ENCODE results near the gene TGOLN2.

The TGOLN2 gene

GRCh38 chr2:85282914-85283313, 44.9 kb downstream of the TGOLN2 start:
- TF ChIP-seq REST (IDR thresholded peaks at IDR 0.05; ENCODE audit: low read depth) (no peak), EGR1 (IDR thresholded peaks at IDR 0.05) (no peak), TAF1 (IDR thresholded peaks at IDR 0.05; ENCODE audit: low read depth) (no peak), TCF12 (IDR thresholded peaks at IDR 0.05; ENCODE audit: low read depth) (no peak), NFIC (IDR thresholded peaks at IDR 0.05) (no peak), ZBTB7A (IDR thresholded peaks at IDR 0.05; ENCODE audit: low read depth) (no peak), MAX (IDR thresholded peaks at IDR 0.05) (no peak), YY1 (IDR thresholded peaks at IDR 0.05; ENCODE audit: low read depth) (no peak), FOXM1 (IDR thresholded peaks at IDR 0.05; ENCODE audit: borderline replicate concordance, low read depth) (no peak), CEBPB (IDR thresholded peaks at IDR 0.05) (no peak), CREB1 (IDR thresholded peaks at IDR 0.05; ENCODE audit: low read depth) (no peak), TEAD4 (IDR thresholded peaks at IDR 0.05) (no peak), RAD21 (IDR thresholded peaks at IDR 0.05; ENCODE audit: low read depth) (no peak), EP300 (IDR thresholded peaks at IDR 0.05; ENCODE audit: borderline replicate concordance) (no peak)
- TF ChIP-seq, protein P1, sequence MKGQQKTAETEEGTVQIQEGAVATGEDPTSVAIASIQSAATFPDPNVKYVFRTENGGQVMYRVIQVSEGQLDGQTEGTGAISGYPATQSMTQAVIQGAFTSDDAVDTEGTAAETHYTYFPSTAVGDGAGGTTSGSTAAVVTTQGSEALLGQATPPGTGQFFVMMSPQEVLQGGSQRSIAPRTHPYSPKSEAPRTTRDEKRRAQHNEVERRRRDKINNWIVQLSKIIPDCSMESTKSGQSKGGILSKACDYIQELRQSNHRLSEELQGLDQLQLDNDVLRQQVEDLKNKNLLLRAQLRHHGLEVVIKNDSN (IDR thresholded peaks at IDR 0.05) = no peak

- no peak for TF ChIP-seq REST (IDR thresholded peaks at IDR 0.05; ENCODE audit: low read depth)
- TF ChIP-seq NFIC (IDR thresholded peaks at IDR 0.05) = no peak
- TF ChIP-seq TEAD4 (IDR thresholded peaks at IDR 0.05) = no peak
- no peak for TF ChIP-seq RAD21 (IDR thresholded peaks at IDR 0.05; ENCODE audit: low read depth)
- TF ChIP-seq MAX (IDR thresholded peaks at IDR 0.05) = no peak
- TF ChIP-seq ZBTB7A (IDR thresholded peaks at IDR 0.05; ENCODE audit: low read depth) = no peak
- no peak for TF ChIP-seq TAF1 (IDR thresholded peaks at IDR 0.05; ENCODE audit: low read depth)
- no peak for TF ChIP-seq YY1 (IDR thresholded peaks at IDR 0.05; ENCODE audit: low read depth)
- no peak for TF ChIP-seq TCF12 (IDR thresholded peaks at IDR 0.05; ENCODE audit: low read depth)
- no peak for TF ChIP-seq CEBPB (IDR thresholded peaks at IDR 0.05)
Observed at GRCh38 chr2:85281553-85281952, 46.2 kb downstream of the TGOLN2 start.

DNA sequence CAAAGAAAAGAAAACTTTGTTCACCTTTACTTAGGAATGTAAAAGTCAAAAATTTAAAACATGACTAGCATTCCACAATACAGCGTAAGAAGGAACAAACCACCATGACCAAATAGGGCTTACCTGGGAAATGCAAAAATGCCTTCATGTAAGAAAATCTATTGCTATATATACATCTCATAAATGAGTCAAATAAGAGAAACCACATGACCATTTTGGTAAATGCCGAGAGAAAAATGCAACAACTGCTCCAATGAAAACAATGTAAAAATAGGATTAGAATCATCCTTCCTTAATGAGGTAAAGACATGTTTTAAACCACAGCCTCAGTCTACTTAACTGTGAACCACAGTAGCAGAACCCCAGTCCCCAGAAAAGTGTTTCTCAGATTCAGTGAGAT, 49.4 kb downstream of the TGOLN2 start:
- TF ChIP-seq RAD21 (IDR thresholded peaks at IDR 0.05; ENCODE audit: low read depth) (no peak), ZBTB7A (IDR thresholded peaks at IDR 0.05; ENCODE audit: low read depth) (no peak), TAF1 (IDR thresholded peaks at IDR 0.05; ENCODE audit: low read depth) (no peak), YY1 (IDR thresholded peaks at IDR 0.05; ENCODE audit: low read depth) (no peak), CREB1 (IDR thresholded peaks at IDR 0.05; ENCODE audit: low read depth) (no peak), EP300 (IDR thresholded peaks at IDR 0.05; ENCODE audit: borderline replicate concordance) (no peak), CEBPB (IDR thresholded peaks at IDR 0.05) (no peak), EGR1 (IDR thresholded peaks at IDR 0.05) (no peak), FOXM1 (IDR thresholded peaks at IDR 0.05; ENCODE audit: borderline replicate concordance, low read depth) (no peak), MAX (IDR thresholded peaks at IDR 0.05) (no peak), NFIC (IDR thresholded peaks at IDR 0.05) (no peak), TEAD4 (IDR thresholded peaks at IDR 0.05) (no peak), REST (IDR thresholded peaks at IDR 0.05; ENCODE audit: low read depth) (no peak), TCF12 (IDR thresholded peaks at IDR 0.05; ENCODE audit: low read depth) (no peak)
- TF ChIP-seq, protein P1 (IDR thresholded peaks at IDR 0.05) = no peak

GRCh38 chr2:85277416-85278158, 50.2 kb downstream of the TGOLN2 start:
- TF ChIP-seq, protein P1 (IDR thresholded peaks at IDR 0.05) = no peak
- TF ChIP-seq RAD21 (IDR thresholded peaks at IDR 0.05; ENCODE audit: low read depth) = no peak
- TF ChIP-seq TAF1 (IDR thresholded peaks at IDR 0.05; ENCODE audit: low read depth) = no peak
- no peak for TF ChIP-seq EGR1 (IDR thresholded peaks at IDR 0.05)
- no peak for TF ChIP-seq CEBPB (IDR thresholded peaks at IDR 0.05)
- no peak for TF ChIP-seq FOXM1 (IDR thresholded peaks at IDR 0.05; ENCODE audit: borderline replicate concordance, low read depth)
- TF ChIP-seq EP300 (IDR thresholded peaks at IDR 0.05; ENCODE audit: borderline replicate concordance) = no peak
- TF ChIP-seq YY1 (IDR thresholded peaks at IDR 0.05; ENCODE audit: low read depth) = no peak
- TF ChIP-seq TEAD4 (IDR thresholded peaks at IDR 0.05) = no peak
- TF ChIP-seq CREB1 (IDR thresholded peaks at IDR 0.05; ENCODE audit: low read depth) = no peak
- TF ChIP-seq TCF12 (IDR thresholded peaks at IDR 0.05; ENCODE audit: low read depth) = no peak
- no peak for TF ChIP-seq ZBTB7A (IDR thresholded peaks at IDR 0.05; ENCODE audit: low read depth)
